HepG2 (cell line): Measurements from ENCODE around the gene ZNF24.

Experiments
- EP300 ChIP-seq, 3 experiments: sonication (generic) in 1 of 3; formaldehyde crosslinking in 1 of 3; IDR thresholded peaks; 2 replicates each; pipeline versions ENCODE4 v1.5.1 to v1.6.1; 2011 to 2020; ENCODE audit warnings: low read depth in 2 of 3, low read length in 2 of 3, borderline replicate concordance in 1 of 3, improper control_type of control experiment in 1 of 3, mild to moderate bottlenecking in 1 of 3, missing genetic modification reagents in 1 of 3, moderate library complexity in 1 of 3
- FOXK2 ChIP-seq: fragments of 450-650 bp; IDR thresholded peaks from 2 replicates; pipeline ENCODE4 v1.6.1; 2016
- RBM22 ChIP-seq: fragments of 200-400 bp; formaldehyde crosslinking; optimal IDR thresholded peaks from 2 replicates; pipeline ENCODE3; 2017; ENCODE audit warnings: mild to moderate bottlenecking, low read length, moderate library complexity
- SUZ12 ChIP-seq: fragments of 150-350 bp; IDR thresholded peaks from 2 replicates; pipeline ENCODE4 v1.6.1; 2014; ENCODE audit warnings: low read depth, low read length
- ZNF546 ChIP-seq: sonication (generic); formaldehyde crosslinking; conservative IDR thresholded peaks from 2 replicates; pipeline ENCODE4 v1.8.1; 2023; ENCODE audit warnings: mild to moderate bottlenecking, missing genetic modification reagents
- TF ChIP-seq, protein P1 (sequence below): sonication (generic); formaldehyde crosslinking; IDR thresholded peaks from 2 replicates; pipeline ENCODE4 v1.4.0; 2020; ENCODE audit warnings: missing genetic modification reagents
- TF ChIP-seq, protein P2 (sequence below): sonication (generic); formaldehyde crosslinking; IDR thresholded peaks from 2 replicates; pipeline ENCODE4 v1.4.0; 2020; ENCODE audit warnings: missing genetic modification reagents, mild to moderate bottlenecking, borderline replicate concordance
- TF ChIP-seq, protein P3 (sequence below): sonication (generic); formaldehyde crosslinking; IDR thresholded peaks from 2 replicates; pipeline ENCODE4 v1.5.0; 2020; ENCODE audit warnings: mild to moderate bottlenecking, missing genetic modification reagents, moderate library complexity

DNA sequence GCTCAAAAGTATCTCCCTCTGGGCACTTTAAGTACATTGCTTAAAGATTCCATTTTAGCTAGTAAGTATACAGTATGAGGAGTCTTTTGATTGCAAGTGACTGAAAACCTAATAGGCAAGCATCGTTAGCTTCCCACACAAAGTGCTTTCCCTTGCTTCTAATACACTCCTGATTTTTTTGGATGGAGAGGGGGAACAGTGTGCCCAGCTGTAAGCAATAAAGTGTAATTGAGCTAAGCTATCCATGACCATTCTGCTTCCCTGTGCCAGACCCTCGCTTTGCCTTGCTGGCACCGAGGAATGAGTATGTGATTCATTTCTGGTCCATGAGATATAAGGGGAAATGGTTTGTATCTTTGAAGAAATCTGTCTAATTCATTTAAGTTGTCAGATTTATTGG is 3.8 kb upstream of the ZNF24 start:
- TF ChIP-seq, protein P1, sequence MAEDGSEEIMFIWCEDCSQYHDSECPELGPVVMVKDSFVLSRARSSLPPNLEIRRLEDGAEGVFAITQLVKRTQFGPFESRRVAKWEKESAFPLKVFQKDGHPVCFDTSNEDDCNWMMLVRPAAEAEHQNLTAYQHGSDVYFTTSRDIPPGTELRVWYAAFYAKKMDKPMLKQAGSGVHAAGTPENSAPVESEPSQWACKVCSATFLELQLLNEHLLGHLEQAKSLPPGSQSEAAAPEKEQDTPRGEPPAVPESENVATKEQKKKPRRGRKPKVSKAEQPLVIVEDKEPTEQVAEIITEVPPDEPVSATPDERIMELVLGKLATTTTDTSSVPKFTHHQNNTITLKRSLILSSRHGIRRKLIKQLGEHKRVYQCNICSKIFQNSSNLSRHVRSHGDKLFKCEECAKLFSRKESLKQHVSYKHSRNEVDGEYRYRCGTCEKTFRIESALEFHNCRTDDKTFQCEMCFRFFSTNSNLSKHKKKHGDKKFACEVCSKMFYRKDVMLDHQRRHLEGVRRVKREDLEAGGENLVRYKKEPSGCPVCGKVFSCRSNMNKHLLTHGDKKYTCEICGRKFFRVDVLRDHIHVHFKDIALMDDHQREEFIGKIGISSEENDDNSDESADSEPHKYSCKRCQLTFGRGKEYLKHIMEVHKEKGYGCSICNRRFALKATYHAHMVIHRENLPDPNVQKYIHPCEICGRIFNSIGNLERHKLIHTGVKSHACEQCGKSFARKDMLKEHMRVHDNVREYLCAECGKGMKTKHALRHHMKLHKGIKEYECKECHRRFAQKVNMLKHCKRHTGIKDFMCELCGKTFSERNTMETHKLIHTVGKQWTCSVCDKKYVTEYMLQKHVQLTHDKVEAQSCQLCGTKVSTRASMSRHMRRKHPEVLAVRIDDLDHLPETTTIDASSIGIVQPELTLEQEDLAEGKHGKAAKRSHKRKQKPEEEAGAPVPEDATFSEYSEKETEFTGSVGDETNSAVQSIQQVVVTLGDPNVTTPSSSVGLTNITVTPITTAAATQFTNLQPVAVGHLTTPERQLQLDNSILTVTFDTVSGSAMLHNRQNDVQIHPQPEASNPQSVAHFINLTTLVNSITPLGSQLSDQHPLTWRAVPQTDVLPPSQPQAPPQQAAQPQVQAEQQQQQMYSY (CRISPR knock-in tag) = no peak
- TF ChIP-seq RBM22 (no peak), EP300 (IDR thresholded peaks at IDR 0.05; ENCODE audit: low read depth in 2 of 2, low read length in 2 of 2) (no peak), EP300 (CRISPR knock-in tag; IDR thresholded peaks at IDR 0.05; ENCODE audit: borderline replicate concordance) (no peak), SUZ12 (no peak), ZNF546 (no peak), FOXK2 (no peak)
- TF ChIP-seq, protein P2, sequence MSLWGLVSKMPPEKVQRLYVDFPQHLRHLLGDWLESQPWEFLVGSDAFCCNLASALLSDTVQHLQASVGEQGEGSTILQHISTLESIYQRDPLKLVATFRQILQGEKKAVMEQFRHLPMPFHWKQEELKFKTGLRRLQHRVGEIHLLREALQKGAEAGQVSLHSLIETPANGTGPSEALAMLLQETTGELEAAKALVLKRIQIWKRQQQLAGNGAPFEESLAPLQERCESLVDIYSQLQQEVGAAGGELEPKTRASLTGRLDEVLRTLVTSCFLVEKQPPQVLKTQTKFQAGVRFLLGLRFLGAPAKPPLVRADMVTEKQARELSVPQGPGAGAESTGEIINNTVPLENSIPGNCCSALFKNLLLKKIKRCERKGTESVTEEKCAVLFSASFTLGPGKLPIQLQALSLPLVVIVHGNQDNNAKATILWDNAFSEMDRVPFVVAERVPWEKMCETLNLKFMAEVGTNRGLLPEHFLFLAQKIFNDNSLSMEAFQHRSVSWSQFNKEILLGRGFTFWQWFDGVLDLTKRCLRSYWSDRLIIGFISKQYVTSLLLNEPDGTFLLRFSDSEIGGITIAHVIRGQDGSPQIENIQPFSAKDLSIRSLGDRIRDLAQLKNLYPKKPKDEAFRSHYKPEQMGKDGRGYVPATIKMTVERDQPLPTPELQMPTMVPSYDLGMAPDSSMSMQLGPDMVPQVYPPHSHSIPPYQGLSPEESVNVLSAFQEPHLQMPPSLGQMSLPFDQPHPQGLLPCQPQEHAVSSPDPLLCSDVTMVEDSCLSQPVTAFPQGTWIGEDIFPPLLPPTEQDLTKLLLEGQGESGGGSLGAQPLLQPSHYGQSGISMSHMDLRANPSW (CRISPR knock-in tag) = no peak
- TF ChIP-seq, protein P3, sequence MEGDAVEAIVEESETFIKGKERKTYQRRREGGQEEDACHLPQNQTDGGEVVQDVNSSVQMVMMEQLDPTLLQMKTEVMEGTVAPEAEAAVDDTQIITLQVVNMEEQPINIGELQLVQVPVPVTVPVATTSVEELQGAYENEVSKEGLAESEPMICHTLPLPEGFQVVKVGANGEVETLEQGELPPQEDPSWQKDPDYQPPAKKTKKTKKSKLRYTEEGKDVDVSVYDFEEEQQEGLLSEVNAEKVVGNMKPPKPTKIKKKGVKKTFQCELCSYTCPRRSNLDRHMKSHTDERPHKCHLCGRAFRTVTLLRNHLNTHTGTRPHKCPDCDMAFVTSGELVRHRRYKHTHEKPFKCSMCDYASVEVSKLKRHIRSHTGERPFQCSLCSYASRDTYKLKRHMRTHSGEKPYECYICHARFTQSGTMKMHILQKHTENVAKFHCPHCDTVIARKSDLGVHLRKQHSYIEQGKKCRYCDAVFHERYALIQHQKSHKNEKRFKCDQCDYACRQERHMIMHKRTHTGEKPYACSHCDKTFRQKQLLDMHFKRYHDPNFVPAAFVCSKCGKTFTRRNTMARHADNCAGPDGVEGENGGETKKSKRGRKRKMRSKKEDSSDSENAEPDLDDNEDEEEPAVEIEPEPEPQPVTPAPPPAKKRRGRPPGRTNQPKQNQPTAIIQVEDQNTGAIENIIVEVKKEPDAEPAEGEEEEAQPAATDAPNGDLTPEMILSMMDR = no peak
